ENCODE results near the gene OOEP.

DNA sequence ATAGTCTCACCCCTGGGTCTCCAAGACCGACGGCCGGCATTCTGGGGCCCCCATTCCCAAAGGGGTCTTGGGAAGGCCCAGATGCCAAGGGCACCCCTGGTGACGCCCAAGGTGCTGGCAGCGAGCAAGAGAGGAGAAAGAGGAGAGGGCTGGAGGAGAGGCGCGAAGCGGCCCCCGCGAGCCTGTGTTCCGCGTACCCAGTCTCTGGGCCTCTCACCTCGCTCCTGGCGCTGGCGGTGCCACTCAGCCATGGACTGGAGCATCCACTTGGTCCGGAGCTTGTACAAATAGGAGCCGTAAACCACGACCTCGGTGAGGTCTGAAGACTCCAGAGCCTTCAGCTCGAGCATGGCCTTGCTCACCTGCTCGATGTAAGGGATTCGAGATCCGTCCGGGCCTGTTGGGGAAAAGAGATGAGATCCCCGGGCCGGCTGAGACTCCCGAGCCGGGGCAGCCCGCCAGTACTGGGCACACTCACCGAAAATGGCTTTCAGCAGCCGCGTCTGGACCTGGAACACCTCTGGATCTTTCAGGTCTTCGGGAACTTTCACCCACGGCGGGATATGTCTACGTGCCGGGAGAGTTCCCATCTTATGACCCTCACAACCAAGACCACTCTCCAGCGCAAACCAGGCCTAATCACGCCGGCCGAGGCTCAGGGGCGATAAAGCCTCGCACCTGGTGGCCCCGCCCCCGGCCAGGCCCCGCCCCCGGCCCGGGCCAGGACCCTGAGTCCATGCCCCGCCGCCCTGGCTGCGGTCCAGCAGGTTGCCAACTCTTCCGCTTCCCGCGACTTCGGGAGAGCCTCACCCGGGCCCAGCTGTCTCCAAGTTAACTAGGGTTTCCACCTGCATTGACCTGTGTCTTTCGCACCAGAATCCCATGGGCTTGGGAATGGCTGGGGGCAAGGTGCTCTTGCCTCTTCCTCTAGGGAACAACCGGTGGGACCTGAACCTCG, 15.8 kb downstream of the OOEP start, which contains the start of gene DPPA5:
- TF ChIP-seq PPARA (CRISPR knock-in tag; IDR thresholded peaks at IDR 0.05; ENCODE audit: borderline replicate concordance) (no peak), CSDC2 (CRISPR knock-in tag; IDR thresholded peaks at IDR 0.05) (no peak), ARNTL (CRISPR knock-in tag; IDR thresholded peaks at IDR 0.05; ENCODE audit: borderline replicate concordance, low read depth) (no peak), OSR1 (CRISPR knock-in tag; IDR thresholded peaks at IDR 0.05) (no peak), SNAI2 (CRISPR knock-in tag; IDR thresholded peaks at IDR 0.05) (no peak), TOX (CRISPR knock-in tag; IDR thresholded peaks at IDR 0.05; ENCODE audit: borderline replicate concordance) (no peak), TCF4 (CRISPR knock-in tag; IDR thresholded peaks at IDR 0.05; ENCODE audit: borderline replicate concordance) (no peak), ZNF8 (CRISPR knock-in tag; IDR thresholded peaks at IDR 0.05) (no peak), ISL1 (CRISPR knock-in tag; IDR thresholded peaks at IDR 0.05) (no peak)
- TF ChIP-seq, protein P1, sequence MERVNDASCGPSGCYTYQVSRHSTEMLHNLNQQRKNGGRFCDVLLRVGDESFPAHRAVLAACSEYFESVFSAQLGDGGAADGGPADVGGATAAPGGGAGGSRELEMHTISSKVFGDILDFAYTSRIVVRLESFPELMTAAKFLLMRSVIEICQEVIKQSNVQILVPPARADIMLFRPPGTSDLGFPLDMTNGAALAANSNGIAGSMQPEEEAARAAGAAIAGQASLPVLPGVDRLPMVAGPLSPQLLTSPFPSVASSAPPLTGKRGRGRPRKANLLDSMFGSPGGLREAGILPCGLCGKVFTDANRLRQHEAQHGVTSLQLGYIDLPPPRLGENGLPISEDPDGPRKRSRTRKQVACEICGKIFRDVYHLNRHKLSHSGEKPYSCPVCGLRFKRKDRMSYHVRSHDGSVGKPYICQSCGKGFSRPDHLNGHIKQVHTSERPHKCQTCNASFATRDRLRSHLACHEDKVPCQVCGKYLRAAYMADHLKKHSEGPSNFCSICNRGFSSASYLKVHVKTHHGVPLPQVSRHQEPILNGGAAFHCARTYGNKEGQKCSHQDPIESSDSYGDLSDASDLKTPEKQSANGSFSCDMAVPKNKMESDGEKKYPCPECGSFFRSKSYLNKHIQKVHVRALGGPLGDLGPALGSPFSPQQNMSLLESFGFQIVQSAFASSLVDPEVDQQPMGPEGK (CRISPR knock-in tag; IDR thresholded peaks at IDR 0.05; ENCODE audit: borderline replicate concordance), result no peak
- TF ChIP-seq, protein P2, sequence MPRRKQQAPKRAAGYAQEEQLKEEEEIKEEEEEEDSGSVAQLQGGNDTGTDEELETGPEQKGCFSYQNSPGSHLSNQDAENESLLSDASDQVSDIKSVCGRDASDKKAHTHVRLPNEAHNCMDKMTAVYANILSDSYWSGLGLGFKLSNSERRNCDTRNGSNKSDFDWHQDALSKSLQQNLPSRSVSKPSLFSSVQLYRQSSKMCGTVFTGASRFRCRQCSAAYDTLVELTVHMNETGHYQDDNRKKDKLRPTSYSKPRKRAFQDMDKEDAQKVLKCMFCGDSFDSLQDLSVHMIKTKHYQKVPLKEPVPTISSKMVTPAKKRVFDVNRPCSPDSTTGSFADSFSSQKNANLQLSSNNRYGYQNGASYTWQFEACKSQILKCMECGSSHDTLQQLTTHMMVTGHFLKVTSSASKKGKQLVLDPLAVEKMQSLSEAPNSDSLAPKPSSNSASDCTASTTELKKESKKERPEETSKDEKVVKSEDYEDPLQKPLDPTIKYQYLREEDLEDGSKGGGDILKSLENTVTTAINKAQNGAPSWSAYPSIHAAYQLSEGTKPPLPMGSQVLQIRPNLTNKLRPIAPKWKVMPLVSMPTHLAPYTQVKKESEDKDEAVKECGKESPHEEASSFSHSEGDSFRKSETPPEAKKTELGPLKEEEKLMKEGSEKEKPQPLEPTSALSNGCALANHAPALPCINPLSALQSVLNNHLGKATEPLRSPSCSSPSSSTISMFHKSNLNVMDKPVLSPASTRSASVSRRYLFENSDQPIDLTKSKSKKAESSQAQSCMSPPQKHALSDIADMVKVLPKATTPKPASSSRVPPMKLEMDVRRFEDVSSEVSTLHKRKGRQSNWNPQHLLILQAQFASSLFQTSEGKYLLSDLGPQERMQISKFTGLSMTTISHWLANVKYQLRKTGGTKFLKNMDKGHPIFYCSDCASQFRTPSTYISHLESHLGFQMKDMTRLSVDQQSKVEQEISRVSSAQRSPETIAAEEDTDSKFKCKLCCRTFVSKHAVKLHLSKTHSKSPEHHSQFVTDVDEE (CRISPR knock-in tag; IDR thresholded peaks at IDR 0.05), result no peak
- TF ChIP-seq, protein P3, sequence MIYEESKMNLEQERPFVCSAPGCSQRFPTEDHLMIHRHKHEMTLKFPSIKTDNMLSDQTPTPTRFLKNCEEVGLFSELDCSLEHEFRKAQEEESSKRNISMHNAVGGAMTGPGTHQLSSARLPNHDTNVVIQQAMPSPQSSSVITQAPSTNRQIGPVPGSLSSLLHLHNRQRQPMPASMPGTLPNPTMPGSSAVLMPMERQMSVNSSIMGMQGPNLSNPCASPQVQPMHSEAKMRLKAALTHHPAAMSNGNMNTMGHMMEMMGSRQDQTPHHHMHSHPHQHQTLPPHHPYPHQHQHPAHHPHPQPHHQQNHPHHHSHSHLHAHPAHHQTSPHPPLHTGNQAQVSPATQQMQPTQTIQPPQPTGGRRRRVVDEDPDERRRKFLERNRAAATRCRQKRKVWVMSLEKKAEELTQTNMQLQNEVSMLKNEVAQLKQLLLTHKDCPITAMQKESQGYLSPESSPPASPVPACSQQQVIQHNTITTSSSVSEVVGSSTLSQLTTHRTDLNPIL (CRISPR knock-in tag; IDR thresholded peaks at IDR 0.05; ENCODE audit: low read depth), result no peak

Data from SK-N-SH treated with all-trans-retinoic acid at 6 μM for 48 hours (cell line).